Jurkat, Clone E6-1 (cell line): ENCODE measurements around the gene CDH23.
"Not testable (repeated sequence)": the region's sequence is repeated elsewhere in the genome, so short reads cannot be mapped to it uniquely, and the experiment has no call there.

ENCODE experiments used
- DNase-seq: peaks from one replicate; pipeline ENCODE4 v3.0.0-alpha.2; 2011; ENCODE audit warnings: low read depth, low spot score
- H3K4me3 ChIP-seq: 2 replicates; pipeline ENCODE4 v1.5.1; 2011; ENCODE audit warnings: mild to moderate bottlenecking, low read length, control low read depth, moderate library complexity

The CDH23 gene

DNA sequence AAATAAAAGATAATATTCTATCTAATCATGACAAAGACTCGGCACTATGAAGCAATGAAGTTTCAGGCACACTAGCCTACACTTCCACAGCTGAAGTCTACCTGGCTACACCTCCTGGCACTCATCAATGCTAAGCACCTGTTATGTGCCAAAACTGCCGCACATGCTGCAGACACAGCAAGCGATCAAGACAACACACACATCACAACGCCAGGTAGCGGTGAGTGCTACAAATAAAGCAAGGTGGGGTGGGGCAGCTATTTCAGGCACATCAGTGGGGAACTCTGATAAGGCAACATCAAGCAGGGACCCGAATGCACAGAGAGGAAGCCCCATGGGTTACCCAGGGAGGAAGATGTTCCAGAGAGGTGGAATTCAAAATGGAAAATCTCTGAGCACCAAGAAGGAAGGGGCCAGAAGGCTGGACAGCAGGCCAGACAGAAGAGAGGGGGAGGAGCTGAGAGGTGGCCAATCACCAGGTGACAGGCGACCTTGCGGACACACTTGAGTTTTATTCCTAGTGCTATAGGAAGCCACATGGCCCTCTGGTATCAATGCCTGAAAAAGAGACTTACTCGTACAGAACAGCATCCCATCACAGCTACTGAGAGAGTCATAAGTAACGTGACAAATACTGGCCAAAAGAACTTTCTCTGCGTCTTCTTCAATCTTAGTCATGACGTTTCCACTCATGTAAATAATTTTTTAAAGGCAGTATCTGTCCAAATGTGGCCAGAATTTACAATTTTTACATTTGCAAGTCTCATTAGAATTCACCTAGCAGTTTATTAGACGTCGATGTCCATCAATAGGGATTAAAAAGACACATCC lies 446.4 kb downstream of the CDH23 start:
- DNase-seq, result no peak
- no peak overlapping the region for H3K4me3 ChIP-seq

DNA sequence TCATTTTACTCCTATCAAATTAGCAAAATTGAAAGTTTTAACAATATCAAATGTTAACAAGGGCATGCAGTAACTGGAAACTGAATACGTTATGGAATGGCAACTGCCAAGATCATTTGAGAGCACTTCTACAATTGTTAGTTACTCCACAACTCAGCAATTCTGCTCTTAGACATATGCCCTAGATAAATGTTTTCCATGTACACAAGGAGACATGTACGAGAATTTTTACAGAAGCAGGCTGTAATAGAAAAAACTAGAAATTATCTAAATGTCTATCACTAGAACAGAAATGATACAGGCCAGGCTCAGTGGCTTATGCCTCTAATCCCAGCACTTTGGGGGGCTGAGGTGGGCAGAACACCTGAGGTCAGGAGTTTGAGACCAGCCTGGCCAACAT lies 447.4 kb downstream of the CDH23 start:
- no peak for DNase-seq
- no peak overlapping the region for H3K4me3 ChIP-seq

DNA sequence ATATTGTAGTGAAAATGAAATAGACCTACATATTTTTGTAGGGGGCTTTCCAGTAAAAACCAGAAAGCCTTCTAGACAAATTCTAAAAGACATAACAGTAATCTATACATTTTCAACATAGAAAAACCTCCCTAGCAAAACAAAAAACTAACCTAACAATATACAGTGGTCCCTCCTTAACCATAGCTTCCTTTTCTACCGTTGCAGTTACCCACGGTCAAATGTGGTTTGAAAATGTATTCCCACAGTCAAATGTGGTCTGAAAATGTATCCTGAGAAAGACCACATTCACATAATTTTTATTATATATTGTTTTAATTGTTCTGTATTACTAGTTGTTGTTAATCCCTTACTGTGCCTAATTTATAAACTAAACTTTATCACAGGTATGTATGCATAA lies 448.0 kb downstream of the CDH23 start:
- no peak overlapping the region for H3K4me3 ChIP-seq
- DNase-seq, result peak; percentile 34

DNA sequence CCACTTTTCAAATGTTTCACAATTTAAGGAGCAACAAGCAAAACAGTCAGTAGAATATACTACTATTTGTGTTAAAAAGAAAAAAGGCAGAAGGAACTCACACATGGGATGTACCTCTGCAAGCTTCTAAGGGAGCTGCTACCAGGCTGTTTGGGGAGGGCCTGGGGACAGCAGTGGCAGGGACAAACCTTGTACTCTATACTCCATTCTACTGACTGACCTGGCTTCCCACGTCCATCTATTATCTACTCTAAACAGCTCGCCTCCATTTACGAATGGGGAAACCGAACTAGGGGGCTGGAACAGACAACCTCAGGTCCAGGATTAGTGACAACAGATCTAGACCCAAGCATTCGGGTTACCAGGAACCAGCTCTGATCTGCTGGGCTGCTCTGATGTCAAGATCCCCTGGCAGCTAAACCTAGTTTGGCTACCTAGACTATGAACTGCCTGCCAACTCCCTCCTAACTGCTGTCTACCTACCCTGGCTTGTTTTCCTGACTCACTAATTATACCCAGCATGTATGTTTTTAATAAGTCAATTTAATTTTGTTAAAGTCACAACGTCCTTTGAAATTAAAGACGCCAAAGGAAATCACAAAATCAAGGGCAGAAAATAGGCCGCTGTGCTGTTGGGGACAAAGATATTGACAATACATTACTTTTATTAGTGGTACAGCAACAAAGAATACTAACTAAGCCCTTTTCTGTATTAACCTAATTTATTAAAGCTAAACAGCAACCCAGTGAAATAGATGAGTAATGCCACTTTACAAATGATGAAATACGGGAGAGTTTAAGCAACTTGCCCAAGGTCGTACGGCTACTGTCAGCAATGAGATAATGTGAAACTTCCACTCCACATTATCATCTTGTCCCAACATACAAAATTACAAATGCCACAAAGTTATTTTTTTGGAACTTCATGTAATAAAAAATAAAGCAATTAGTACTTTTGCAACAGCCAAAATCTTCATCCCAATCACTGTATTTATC lies 449.0 kb downstream of the CDH23 start:
- H3K4me3 ChIP-seq, result no peak overlapping the region; the same call in 1 of the 2 replicates
- no peak for DNase-seq

DNA sequence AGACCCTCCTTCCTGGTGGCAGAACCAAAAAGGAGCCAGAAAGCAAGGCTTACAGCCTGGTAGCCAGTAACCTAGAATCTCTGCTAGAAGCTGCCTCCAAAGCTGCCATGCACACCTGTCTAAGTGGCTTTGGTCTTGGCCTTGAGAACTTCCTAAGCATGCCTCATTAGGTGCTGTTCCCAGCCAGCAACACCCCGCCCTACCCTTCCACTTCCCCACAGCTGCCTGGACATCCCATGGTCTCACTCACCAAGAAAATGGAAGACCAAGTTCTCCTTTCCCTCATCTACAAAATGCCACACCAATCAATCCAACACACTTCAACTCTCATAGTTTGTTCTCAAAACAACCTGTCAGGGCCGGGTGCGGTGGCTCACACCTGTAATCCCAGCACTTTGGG lies 450.1 kb downstream of the CDH23 start:
- no peak overlapping the region for H3K4me3 ChIP-seq
- DNase-seq, result no peak

DNA sequence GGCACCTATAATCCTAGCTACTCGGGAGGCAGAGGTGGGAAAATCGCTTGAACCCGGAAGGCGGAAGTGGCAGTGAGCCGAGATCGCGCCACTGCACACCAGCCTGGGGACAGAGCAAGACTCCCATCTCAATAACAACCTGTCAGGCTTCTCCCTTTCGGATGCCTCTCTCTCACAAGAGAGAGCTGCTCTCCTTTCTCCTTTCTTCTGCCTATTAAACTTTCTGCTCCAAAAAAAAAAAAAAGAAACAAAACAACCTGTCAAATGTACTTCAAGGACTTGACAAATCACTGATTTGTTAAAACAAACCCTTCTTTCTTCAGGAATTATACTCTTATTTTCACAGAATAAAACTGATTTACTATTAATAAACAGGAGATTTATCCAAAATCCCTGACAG lies 450.7 kb downstream of the CDH23 start:
- no peak overlapping the region for H3K4me3 ChIP-seq
- no peak for DNase-seq

DNA sequence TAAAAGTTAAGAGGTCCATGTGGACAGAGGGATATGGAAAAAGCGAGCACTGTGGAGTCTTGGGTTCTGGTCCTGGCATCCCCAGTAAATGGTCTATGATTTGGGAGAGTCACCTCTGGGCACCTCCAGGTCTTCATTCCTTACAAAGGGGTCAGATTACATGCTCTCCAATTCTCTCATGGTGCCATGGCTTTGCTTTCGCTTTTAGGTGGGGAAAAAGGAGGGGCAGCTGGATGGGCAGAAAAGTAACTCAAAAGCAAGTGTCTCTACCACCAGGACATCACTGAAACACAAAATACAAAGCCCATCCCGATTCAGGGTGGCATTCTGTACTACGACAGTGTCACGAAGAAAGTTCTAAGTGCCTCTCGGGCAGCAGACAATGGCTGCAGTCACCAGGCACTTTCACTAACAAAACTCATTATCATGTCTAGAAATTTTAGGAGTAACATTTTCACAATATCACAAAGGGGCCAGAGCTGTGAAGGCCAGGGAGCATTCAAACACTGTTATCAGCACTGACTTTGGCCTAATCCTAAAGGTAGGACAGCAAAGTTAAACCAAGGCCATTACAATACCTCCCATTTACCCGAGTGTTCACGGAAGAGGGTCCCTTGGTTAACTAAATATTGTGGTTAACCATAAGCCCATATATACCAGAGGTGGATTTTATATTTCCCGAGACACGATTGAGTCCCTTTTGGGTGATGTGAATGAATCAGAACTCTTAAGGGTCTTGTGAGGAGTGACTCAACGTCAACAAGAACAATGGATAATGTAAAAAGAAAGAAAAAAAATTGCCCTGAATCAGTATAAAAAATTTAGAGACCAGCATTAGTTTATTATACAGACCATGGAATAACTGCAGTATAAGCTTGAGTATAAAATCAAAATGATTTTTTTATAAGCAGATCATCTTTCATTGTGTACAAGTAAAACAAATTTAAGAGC lies 451.9 kb downstream of the CDH23 start:
- DNase-seq, result peak; percentile 39
- H3K4me3 ChIP-seq, result peak overlapping the region; percentile 98

DNA sequence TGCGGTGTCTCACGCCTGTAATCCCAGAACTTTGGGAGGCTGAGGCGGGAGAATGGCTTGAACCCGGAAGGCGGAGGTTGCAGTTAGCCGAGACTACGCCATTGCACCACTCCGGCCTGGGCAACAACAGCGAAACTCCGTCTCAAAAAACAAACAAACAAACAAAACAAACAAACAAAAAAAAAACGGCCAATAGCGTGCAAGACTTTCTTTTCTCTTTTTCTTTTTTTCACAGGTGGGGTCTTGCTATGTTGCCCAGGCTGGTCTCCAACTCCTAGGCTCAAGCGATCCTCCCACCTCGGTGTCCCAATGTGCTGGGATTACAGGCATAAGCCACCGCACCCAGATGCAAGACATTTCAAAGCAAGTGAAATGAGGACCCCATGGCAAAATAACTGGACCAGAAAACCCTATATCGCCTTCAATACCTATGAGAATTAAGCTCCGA lies 452.8 kb downstream of the CDH23 start:
- peak overlapping the region; percentile 98 for H3K4me3 ChIP-seq
- no peak for DNase-seq

DNA sequence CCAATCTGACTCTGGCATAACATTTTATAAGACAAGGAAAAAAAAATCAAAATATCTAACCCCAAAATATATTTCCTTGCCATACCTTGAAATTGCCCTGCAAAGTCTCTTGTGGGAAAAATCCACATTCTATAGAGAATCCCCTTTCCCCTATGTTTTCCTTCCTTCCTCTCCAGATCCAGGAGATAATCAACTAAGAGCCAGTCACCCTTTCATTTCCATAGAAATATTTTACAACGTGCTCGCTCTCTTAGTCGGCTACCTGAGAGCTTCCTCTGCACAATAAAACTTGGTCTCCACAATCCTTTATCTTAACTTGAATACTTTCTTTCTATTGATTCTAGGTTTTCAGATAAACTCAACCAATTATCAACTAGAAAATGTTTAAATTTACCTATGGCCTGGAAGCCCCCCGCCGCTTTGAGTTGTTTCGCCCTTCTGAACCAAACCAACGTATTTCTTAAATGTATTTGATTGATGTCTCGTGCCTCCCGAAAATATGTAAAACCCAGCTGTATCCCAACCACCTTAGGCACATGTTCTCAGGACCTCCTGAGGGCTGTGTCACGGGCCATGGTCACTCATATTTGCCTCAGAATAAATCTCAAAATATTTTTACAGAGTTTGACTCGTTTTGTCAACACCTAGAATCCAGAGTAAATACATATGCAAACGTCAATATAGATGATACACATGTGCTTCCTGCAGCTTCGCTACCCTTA lies 453.5 kb downstream of the CDH23 start:
- H3K4me3 ChIP-seq, result peak overlapping the region; percentile 98
- DNase-seq, result no peak

DNA sequence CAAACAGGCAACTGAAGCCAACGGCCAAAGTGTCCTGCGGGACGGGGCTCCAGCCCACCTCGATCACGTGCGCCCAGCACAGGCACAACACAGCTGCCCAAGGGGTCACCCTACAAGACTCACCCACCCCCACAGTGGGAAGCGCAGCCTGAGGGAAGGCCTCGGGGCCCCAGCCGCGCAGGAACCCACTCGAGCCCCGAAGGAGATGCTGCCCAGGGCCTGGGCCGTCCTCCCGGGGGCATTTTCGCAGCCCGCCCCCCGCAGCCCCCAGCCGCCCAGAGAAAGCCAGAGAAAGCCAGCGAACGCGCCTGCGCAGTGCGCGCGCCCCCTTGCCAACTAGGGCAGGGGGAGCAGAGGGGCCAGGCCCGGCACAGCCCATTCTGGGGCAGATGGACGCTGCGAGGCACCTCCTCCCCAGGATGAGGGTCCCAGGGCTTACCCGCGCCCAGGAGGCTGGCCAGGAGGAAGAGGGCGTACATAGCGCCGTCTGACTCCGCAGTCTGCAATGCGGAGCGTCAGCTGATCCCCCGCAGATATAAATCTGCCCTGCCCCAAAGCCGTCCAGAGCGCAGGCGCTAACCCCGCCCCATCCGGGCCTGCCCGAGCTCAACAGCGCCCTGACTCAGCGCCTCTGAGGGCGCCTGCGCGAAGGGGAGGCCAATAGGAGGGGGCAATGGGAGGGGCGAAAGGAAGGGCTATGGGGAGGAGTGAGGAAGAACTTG lies 454.2 kb downstream of the CDH23 start, which contains the start of gene PSAP:
PSAP (minus strand) TSS at position 509 of the 722 bp plus-strand sequence; CDS start at position 479, 30 bp downstream.
- peak; percentile 95 for DNase-seq
- H3K4me3 ChIP-seq, result peak within 1 kb of the TSS; percentile 98

DNA sequence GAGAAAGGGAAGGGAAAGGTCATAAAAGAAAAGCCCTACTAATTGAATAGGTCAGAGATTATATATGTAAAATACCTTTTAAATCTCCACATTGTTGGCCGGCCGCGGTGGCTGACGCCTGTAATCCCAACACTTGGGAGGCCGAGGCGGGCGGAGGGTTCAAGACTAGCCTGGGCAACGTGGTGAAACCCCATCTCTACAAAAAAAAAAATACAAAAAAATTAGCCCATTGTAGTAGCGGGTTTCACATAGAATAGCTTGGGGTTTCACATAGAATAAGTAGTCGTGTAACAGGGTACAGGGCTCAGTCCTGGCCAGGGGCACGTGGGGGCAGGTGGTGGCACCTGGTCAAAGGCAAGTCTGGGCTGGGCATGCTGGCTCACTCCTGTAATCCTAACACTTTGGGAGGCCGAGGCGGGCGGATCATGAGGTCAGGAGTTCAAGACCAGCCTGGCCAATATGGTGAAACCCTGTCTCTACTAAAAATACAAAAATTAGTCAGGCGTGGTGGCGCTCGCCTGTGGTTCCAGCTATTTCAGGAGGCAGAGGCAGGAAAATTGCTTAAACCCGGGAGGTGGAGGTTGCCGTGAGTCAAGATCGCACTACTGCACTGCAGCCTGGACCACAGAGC lies 454.9 kb downstream of the CDH23 start:
- DNase-seq, result not testable (repeated sequence)
- H3K4me3 ChIP-seq, result peak overlapping the region; percentile 98

DNA sequence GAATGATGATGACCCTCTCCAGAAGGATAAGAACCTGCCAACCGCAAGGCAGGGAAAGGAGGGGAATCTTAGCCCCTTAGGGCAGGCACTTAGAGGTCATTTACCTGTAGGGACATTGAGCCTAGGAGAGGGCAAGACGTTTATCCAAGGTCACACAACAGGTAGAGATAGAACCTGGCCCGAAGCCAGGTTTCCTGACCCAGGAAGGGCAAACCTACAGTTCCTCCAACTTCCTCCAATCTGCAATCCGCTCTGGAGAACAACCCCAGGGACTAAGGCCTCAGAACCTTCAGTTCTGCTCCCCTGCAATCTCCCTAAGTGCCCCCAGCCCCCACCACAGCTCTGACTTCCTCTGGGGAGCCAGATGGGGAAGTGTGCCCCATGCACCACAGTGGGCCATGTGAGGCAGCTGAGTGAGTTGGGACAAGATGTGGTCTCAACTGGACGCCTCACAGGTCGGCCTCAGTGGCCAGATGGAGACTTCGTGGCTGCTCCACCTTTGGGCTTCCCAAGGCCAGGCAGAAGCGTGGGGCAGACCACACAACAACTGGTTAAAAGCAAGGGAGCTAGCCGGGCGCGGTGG lies 455.7 kb downstream of the CDH23 start:
- no peak overlapping the region for H3K4me3 ChIP-seq
- DNase-seq, result no peak

DNA sequence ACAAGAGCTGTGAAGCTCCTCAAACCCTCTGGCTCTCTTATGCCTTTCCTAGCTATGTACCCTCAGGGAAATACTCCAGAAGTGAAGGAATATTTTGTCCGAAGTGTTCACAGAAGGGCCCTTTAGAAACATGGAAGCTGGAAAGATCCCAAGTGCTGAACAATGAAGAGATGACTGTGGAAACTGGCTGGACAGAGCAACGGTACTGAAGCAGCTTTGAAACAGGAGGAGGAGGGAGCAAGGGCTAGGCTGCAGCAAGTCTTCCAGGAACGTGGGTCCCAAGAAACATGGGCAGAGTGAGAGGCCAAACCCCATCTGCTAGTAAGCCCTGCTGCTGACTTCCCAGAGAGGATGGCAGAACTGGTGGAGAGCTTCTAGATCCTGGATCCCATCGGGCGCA lies 457.3 kb downstream of the CDH23 start:
- no peak overlapping the region for H3K4me3 ChIP-seq
- no peak for DNase-seq

DNA sequence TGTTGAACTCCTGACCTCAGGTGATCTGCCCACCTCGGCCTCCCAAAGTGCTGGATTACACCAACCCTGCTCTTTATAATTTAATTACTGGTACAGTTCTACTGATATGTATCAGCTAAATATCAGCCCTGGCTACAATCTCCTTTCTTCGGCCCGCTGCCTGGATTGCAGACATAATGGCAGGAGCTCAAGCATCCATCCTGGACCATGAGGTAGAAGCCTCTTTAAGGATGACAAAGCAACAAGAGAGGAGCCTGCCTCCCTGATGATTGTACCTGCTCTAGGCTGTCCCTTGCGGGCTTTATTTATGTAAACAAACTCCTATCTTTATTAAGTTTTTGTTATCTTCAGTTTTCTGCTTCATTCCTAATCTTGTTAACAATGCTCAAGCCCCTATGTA lies 459.9 kb downstream of the CDH23 start:
- no peak overlapping the region for H3K4me3 ChIP-seq
- no peak for DNase-seq

DNA sequence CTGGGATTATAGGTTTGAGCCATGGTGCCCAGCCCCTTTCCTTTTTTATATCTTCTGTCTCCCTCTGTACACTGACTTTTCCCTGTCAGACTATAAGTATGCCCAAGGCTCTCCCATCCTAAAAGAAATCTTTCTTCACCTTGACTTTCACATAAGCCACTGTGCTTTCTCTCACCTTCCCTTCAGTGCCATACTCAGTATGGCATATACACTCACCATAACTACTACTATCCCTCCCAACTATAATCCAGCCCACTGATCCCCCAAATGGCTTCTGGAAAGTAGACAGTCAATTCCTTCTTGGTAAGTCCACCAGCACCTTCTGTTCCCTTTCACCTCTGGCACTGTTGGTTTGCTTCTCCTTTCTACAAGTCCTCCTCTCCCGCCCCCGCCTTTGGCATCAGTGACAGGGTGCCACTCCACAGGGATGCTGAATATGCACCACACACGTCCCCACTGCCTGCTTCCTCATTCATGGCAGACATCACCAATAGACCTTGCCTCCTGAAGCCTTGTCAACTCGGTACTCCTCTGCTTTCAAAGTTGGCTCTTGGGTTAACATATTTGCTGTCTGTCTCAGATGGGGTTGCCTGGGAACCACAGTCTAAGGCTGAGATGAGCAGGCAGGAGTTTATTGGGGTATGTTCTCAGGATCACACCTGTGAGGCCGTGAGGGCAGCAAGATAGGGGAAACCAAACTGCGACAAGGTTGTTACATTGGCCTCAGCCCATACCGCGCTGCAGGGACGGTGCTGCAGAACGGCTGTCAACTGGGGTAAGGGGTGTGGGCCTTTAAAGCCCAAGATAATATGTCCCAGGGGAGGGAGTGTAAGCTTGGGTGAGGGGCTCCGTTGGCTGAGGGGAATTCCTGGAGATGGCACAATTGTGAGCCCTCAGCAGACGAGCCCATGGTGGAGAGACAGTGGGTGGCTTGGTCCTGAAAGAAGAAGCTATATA lies 461.5 kb downstream of the CDH23 start:
- no peak for DNase-seq
- H3K4me3 ChIP-seq, result no peak overlapping the region
